ENCODE data around the gene MCL1.

The MCL1 gene

DNA sequence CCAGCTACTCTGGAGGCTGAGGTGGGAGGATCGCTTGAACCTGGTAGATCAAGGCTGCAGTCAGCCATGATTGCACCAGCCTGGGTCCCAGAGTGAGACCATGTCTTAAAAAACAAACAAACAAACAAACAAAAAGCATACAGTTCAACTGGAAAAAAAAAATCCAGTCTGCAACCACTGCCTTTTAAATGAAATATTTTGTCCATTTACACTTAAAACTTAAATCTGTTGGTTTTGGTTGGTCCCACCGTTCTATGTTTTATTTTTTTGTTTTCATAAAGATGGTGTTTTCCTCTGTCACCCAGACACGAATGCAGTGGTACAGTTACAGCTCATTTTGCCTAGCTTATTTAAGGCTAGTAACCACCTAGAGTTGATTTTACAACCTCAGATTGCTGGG lies 54.1 kb downstream of the MCL1 start:
- no peaks in the 10 kb centered on the region for H3K27me3 ChIP-seq (ENCODE audit: control insufficient read depth in 1 of 2, insufficient read depth in 2 of 2, low read length in 2 of 2)
- H3K36me3 ChIP-seq (ENCODE audit: control insufficient read depth in 1 of 2, insufficient read depth in 2 of 2, low read length in 2 of 2) = no peaks in the 10 kb centered on the region
- peaks cover 7 to 9% of the 10 kb centered on the region in 2 donors for H3K4me1 ChIP-seq (ENCODE audit: control insufficient read depth in 1 of 2, insufficient read depth in 2 of 2, low read length in 2 of 2)

More for the DNA sequence above, 54.1 kb downstream of the MCL1 start:
- Histone ChIP-seq H3K9me3 (ENCODE audit: control insufficient read depth in 1 of 2, low read length in 2 of 2) (no peaks in the 10 kb centered on the region), H3K4me3 (ENCODE audit: low read depth in 1 of 2, low read length in 2 of 2) (no peak overlapping the region), H3K9ac (ENCODE audit: low read depth in 1 of 2, low read length in 2 of 2) (no peak overlapping the region), H3K27ac (ENCODE audit: low read depth, low read length) (no peak overlapping the region)
